Pulmonary artery endothelial cell (primary cell): ENCODE results near the gene TMPRSS5. TPM values are rescaled to one million over a fixed set of nuclear protein-coding genes. Genes with fewer than 3 reads are reported as not detected.
"Not testable (repeated sequence)": the region's sequence is repeated elsewhere in the genome, so short reads cannot be mapped to it uniquely, and the experiment has no call there.

ENCODE experiments used
- DNase-seq: peaks from one replicate; pipeline ENCODE4 v3.0.0-alpha.2; 2011; ENCODE audit warnings: low read depth, low spot score
- total RNA-seq: library from RNA; depleted of rRNA; stranded (reverse); fragments of >200 nt; gene quantifications from 2 replicates; pipeline ENCODE4 v1.2.3, GENCODE V29; 2014

The TMPRSS5 gene
- total RNA-seq, result 0.07 TPM in 2 replicates

DNA sequence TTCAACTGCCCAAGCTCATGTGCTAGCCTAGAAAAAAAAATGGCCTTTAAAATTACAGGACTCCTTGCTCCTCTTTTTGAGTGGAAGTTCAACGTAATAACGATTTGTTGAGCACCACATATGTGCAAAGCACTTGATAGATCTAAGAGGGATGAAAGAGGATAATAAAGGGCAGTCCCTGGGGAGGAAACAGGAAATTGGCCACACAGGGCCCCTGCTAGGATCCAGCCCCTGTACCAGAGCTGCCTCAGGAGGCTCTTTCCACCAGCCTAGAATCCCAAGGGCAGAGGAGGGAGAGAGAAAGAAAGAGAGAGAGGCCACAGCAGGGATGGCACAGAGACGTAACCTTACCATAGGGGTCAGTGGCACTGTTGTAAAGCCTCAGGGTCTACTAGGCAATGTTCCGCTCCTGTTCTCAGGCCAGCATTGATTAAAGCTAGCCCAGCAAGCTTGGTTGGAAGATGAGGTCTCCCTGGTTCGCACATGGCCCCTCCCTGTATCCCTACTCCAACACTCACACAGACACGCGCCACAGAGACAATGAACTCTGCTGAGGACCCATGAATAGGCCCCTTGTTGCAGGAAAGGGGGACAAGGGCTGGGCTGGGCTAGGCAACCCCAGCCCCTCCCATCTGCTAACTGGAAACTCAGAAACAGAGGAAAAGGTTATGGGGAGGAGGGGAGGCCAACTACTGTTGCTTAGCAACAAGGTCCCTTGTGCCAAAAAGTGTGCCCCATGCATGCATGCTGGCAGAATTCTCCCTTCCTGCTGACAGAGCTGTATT lies at the start of gene TMPRSS5:
Gene TMPRSS5 (minus strand): TSS at position 438 of the 785 bp plus-strand sequence. CDS start 84 bp downstream, at position 354.
- no peak for DNase-seq

- DNase-seq, result no peak
These were observed 46.8 kb upstream of the TMPRSS5 start for GRCh38 chr11:113752932-113753331.

- no peak for DNase-seq
These were observed 30.2 kb upstream of the TMPRSS5 start for GRCh38 chr11:113736323-113736722.

DNA sequence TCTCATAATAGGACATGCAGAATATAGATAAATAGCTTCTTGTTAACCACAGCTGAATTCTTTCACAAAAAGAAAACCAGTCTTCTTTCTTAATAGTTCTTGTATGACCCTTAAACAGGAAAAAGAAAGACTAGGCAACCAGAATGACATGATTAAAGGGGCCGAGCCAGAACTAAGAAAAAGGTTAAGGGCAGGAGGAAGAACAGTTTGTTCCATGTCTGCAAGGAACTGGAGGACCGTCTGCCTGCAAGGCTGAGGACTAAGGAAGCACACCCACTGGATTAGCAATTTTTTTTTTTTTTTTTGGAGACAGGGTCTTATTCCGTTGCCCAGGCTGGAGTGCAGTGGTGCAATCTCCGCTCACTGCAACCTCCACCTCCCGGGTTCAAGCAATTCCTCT lies 26.0 kb upstream of the TMPRSS5 start:
- no peak for DNase-seq

DNA sequence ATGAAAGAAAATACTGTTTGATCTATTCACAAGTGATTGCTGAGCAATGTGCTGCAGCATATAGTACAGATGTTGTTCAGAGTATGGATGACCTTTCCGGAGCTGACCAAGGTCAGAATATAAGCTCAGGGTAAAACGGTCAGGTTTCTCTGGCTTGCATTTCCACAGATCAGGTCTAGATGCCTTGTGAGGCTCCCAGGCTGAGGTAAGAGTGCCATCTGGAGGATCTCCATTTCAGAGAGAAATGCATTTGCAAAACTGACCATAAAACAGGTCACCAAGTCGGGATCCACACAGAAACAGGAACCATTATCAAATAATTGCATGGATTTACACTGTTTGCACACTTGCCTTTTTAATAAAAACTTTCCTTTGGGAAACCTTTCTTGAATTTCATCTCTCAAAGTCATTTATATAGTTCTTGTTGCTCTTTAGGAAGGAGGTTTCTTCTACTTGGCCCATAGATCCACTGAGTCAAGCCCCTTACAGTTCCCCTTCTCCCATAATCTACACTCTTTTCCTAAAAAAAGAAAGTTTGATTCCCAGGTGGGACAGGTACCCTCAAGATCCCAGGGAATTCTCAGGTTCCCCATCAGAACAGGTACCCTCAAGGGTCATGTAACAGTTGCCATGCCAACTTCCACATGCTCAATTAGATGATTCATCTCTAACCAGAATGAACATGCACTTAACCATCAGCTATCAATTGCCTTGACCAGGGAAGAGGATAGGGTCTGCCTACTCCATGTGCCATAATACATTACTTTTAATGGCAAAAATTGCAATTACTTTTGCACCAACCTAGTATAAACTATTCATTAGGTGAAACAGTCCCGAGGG lies 25.0 kb upstream of the TMPRSS5 start:
- DNase-seq, result peak; percentile 15

- DNase-seq, result no peak
These were observed 23.3 kb upstream of the TMPRSS5 start for GRCh38 chr11:113729456-113729855.

- DNase-seq, result no peak
These were observed 22.7 kb upstream of the TMPRSS5 start for GRCh38 chr11:113728814-113729213.

DNA sequence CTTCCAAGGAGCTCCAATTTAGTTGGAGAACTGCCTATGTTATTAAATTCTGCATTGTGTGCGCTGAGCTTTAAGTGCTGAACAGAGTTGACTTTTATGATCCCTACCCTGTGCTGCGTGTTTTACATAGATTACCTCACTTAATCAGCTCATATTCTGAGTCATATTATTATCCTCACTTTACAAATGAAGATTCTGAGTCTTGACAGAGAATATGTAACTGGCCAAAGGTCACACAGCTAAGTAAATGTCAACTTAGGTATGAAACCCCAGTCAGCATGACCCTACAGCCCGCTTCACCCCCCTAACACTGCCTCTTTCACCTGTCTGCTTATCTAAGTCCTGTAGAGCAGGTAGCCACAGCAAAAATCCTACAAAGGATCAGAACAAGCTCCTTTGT lies 19.8 kb upstream of the TMPRSS5 start:
- no peak for DNase-seq

DNA sequence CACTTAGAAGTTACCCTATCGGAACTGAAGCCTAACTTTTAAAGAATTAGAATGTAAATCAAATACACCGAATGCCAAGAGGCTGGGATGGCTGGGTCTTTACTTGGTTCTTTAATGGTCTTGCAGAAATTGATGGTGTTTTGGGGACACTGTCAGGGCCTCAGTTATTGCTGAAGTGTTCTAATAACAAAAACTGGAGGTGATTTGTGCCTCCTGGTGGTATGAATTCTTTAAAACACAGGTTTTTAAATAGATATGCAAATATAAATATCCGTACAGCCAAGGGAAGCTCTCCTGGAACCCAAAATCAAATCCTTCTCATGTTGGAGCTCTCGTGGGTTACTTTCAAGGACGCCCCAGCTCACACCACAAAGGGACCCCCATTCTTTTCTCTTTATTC lies 19.3 kb upstream of the TMPRSS5 start:
- DNase-seq, result no peak

DNA sequence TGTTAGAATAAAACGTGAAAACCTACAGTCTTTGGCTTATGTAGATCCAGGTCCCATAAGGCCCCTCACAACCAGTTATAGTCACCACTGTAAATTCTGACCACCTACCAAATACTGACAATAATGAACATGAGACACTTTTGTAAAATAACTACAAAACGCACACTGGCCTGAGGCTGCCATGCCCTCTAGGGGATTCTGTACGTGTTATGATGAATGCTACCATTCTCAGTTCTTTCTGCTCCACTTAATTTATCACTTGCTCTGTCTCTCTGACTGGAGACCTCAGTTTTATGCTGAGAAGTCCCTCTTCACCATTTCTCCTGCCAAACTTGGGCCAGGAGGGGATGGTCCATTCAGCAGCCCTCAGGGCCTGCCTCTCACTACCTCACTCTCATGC lies 18.7 kb upstream of the TMPRSS5 start:
- DNase-seq, result no peak

DNA sequence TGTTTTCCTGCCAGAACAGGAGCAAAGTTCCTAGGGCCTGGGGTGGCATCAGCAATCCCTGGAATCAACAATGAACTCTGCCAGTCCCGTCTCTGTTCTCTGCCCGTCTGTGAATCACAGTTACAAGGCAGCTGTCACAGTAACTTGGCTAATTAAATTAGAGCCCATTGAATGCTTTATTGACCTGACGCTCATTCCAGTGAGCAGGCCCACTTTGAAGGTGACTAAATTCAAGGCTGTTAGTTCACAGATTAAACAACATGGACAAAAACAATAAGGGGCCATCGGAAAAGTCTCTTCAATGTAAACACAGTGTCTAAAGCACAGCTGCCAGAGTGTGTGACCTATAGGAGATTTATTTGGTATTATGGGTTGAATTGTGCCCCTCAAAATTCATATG lies 17.7 kb upstream of the TMPRSS5 start:
- no peak for DNase-seq

GRCh38 chr11:113722934-113723333 lies 16.8 kb upstream of the TMPRSS5 start:
- no peak for DNase-seq

- DNase-seq, result no peak
These were observed 16.1 kb upstream of the TMPRSS5 start for GRCh38 chr11:113722221-113722620.

DNA sequence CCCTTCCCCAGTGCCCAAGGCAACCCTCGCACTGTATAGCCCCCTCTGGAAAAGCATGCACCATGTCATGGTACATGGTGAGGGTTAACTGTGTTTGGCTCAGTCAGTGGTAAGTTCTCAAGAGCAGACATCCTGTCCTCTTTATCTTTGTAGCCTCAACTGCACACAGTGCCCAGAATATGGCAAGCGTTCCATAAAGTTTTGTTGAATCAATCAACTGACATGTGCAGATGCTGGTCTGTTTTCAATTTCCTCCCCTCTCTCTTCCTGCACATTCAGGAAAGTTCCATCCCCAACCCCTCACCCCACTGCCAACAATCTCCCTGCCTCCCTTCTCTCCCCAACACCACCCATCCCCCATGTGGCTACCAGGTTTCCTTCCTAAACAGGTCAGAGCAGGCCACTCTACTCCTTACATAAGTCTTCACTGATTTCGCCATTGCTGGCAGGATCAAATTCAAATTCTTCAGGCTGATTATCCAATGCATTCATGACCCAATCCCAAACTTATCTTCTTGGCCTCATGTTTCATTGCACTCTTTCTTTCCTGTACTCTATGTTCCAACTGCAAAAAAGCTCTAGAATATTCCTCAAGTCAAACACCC lies 15.5 kb upstream of the TMPRSS5 start:
- DNase-seq, result no peak

GRCh38 chr11:113720478-113720877 lies 14.4 kb upstream of the TMPRSS5 start:
- DNase-seq, result not testable (repeated sequence)

- DNase-seq, result no peak
These were observed 9.9 kb upstream of the TMPRSS5 start for GRCh38 chr11:113715882-113716625.

DNA sequence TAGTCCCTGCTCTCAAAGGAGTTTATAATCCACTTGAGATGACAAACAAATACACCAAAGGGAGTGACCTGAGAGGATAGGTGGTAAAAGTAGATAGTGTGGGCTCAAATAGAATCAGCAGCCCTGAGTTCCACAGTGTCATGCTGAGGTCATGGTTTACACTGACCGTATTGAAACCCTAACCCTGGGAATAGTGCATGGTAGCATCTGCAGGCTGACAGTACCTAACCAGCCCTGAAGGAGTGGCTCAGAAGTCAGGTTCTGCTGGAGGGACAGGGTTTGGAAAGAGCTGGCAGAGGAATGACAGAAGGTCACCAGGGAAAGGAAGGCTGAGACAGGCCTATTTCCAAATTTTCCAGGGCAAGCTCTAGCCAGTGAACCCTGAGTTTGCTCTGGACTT lies 9.2 kb upstream of the TMPRSS5 start:
- no peak for DNase-seq

DNA sequence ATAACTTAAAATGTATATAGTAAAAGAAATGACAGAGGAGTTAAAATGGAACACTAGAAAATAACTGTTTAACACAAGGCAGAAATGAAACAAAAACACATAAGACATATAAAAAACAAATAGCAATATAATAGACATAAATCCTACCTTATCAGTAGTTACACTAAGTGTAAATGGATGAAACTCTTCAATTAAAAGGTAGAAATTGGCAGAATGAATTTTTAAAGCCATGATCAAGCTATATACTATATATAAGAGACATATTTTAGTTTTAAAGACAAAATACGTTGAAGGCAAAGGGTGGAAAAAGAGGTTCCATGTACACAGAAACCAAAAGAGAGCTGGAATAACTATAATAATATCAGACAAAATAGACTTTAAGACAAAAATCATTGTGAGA lies 4.9 kb upstream of the TMPRSS5 start:
- DNase-seq, result no peak

GRCh38 chr11:113703551-113703950 lies 2.6 kb downstream of the TMPRSS5 start:
- DNase-seq, result not testable (repeated sequence)

DNA sequence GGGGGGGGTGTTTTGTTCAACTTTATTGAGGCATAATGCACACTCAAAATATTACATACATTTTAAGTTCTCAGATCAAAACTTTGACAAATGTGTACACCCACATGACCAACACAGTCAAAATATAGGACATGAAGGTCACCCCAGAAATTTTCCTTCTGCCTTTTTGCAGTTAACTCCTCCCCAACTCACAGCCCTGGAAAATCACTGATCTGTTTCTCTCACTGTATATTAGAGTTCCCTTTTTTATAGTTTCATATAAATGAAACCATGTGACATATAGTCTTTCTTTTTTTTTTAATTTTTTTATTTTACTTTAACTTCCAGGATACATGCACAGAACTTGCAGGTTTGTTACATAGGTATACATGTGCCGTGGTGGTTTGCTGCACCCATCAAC lies 4.6 kb downstream of the TMPRSS5 start:
- DNase-seq, result no peak

GRCh38 chr11:113698515-113698914 lies 7.6 kb downstream of the TMPRSS5 start:
- no peak for DNase-seq
